ENCODE results near the gene PGBD1. TPM values are rescaled to one million over a fixed set of nuclear protein-coding genes. Genes with fewer than 3 reads are reported as not detected.

Gene PGBD1
- total and polyA plus RNA-seq, 2 donors (not counting 1 experiment from before 2014, with no cell fraction given), result 0.55 to 2.4 TPM

- H3K27ac ChIP-seq (ENCODE audit: low read length in 2 of 2), result peak overlapping the region in 1 of 2 donors; percentile 77
- H3K27me3 ChIP-seq (replicated peaks in 1 of 4; ENCODE audit: control extremely low read depth in 1 of 4, control insufficient read depth in 3 of 4, insufficient read depth in 4 of 4, low read length in 3 of 4), result no peaks in the 10 kb centered on the region
- Mint-ChIP-seq H3K9me3 (ENCODE audit: insufficient read depth) (no peaks in the 10 kb centered on the region), H3K27me3 (no peaks in the 10 kb centered on the region), H3K4me1 (peaks cover 10% of the 10 kb centered on the region), H3K27ac (no peak overlapping the region), H3K4me3 (no peak overlapping the region)
- CTCF ChIA-PET, result interaction anchor here (1.0 to 3.0 kb wide), 5 partner anchors 13 to 88 kb away, joined by 3 to 24 read pairs (median 9); partner anchors contain the start of genes PGBD1, ZKSCAN3 and ZKSCAN4
- POLR2A ChIA-PET, result interaction anchor here (0.7 to 2.1 kb wide), 5 partner anchors 15 to 163 kb away, joined by 3 to 12 read pairs (median 6); partner anchors contain the start of genes ZKSCAN4, ZKSCAN8, ZSCAN12 and ZSCAN31
- peak overlapping the region; percentile 89 for H3K9ac ChIP-seq (ENCODE audit: low read length)
- H3K4me2 ChIP-seq (replicated peaks; ENCODE audit: low read depth, low read length, poor library complexity, severe bottlenecking), result peak overlapping the region; percentile 84
- no peak for ATAC-seq (ENCODE audit: low read depth)
- H3K9me3 ChIP-seq (ENCODE audit: control extremely low read depth in 1 of 3, control insufficient read depth in 2 of 3, insufficient read depth in 1 of 3, low read length in 2 of 3), result no peaks in the 10 kb centered on the region
- no peak for DNase-seq
- peaks cover 24% of the 10 kb centered on the region for H3K79me2 ChIP-seq (ENCODE audit: control insufficient read depth, insufficient read depth, low read length)
- WGBS (ENCODE audit: insufficient coverage), result 13% methylated on average over 1 of the region's 1 CpG
- intact Hi-C loops (cut with micrococcal nuclease), result loop anchor here (1.0 to 5.0 kb wide), 10 partner anchors 15 to 880 kb away; partner anchors contain the start of genes ZKSCAN3, ZKSCAN4, ZNF165 and ZNF391
- H2AFZ ChIP-seq (ENCODE audit: insufficient read depth, low read depth, low read length, poor library complexity, severe bottlenecking), result peak overlapping the region; percentile 94
- H3K4me1 ChIP-seq (ENCODE audit: control insufficient read depth in 2 of 2, insufficient read depth in 2 of 2, low read length in 2 of 2), result peaks cover 10 to 18% of the 10 kb centered on the region in 2 donors
- TF ChIP-seq EZH2 (IDR thresholded peaks at IDR 0.05; ENCODE audit: borderline replicate concordance, insufficient read depth, low read depth, low read length, poor library complexity, severe bottlenecking) (no peak), CTCF (IDR thresholded peaks at IDR 0.05) (no peak)
- peaks cover 0 to 12% of the 10 kb centered on the region in 2 experiments for H3K36me3 ChIP-seq (replicated peaks in 1 of 2; ENCODE audit: control extremely low read depth in 1 of 2, control insufficient read depth in 1 of 2, extremely low read depth in 1 of 2, insufficient read depth in 2 of 2, low read length in 1 of 2)
- no peaks in the 10 kb centered on the region for H4K20me1 ChIP-seq (ENCODE audit: control insufficient read depth, insufficient read depth, low read length, poor library complexity, severe bottlenecking)
- peak overlapping the region; percentile 62 to 100 (median 72) for H3K4me3 ChIP-seq (ENCODE audit: control extremely low read depth in 1 of 5, extremely low read depth in 1 of 5, insufficient read depth in 1 of 5, low read depth in 2 of 5, low read length in 4 of 5)
Observed at GRCh38 chr6:28267695-28268059, 13.7 kb upstream of the PGBD1 start.

GRCh38 chr6:28269492-28269891, 11.9 kb upstream of the PGBD1 start:
- Histone ChIP-seq H3K9me3 (ENCODE audit: control extremely low read depth in 1 of 3, control insufficient read depth in 2 of 3, insufficient read depth in 1 of 3, low read length in 2 of 3) (no peaks in the 10 kb centered on the region), H3K79me2 (ENCODE audit: control insufficient read depth, insufficient read depth, low read length) (peaks cover 24% of the 10 kb centered on the region), H2AFZ (ENCODE audit: insufficient read depth, low read depth, low read length, poor library complexity, severe bottlenecking) (no peak overlapping the region), H3K4me1 (ENCODE audit: control insufficient read depth in 2 of 2, insufficient read depth in 2 of 2, low read length in 2 of 2) (peaks cover 10 to 18% of the 10 kb centered on the region in 2 donors), H3K27ac (ENCODE audit: low read length in 2 of 2) (no peak overlapping the region), H3K36me3 (replicated peaks in 1 of 2; ENCODE audit: control extremely low read depth in 1 of 2, control insufficient read depth in 1 of 2, extremely low read depth in 1 of 2, insufficient read depth in 2 of 2, low read length in 1 of 2) (peaks cover 4 to 28% of the 10 kb centered on the region in 2 experiments), H3K4me2 (replicated peaks; ENCODE audit: low read depth, low read length, poor library complexity, severe bottlenecking) (no peak overlapping the region), H3K27me3 (replicated peaks in 1 of 4; ENCODE audit: control extremely low read depth in 1 of 4, control insufficient read depth in 3 of 4, insufficient read depth in 4 of 4, low read length in 3 of 4) (no peaks in the 10 kb centered on the region), H3K9ac (ENCODE audit: low read length) (no peak overlapping the region), H3K4me3 (ENCODE audit: control extremely low read depth in 1 of 5, extremely low read depth in 1 of 5, insufficient read depth in 1 of 5, low read depth in 2 of 5, low read length in 4 of 5) (no peak overlapping the region), H4K20me1 (ENCODE audit: control insufficient read depth, insufficient read depth, low read length, poor library complexity, severe bottlenecking) (no peaks in the 10 kb centered on the region)
- Mint-ChIP-seq H3K9me3 (ENCODE audit: insufficient read depth) (no peaks in the 10 kb centered on the region), H3K27me3 (no peaks in the 10 kb centered on the region), H3K4me1 (peaks cover 10% of the 10 kb centered on the region), H3K4me3 (no peak overlapping the region), H3K27ac (no peak overlapping the region)
- ChIA-PET POLR2A (no interaction called here), CTCF (no interaction called here)
- intact Hi-C loops (cut with micrococcal nuclease), result loop anchor here (5.0 kb wide), 2 partner anchors 147 to 882 kb away; partner anchors contain the start of genes ZNF391 and ZSCAN16
- no peak for TF ChIP-seq CTCF (IDR thresholded peaks at IDR 0.05)
- no peak for TF ChIP-seq EZH2 (IDR thresholded peaks at IDR 0.05; ENCODE audit: borderline replicate concordance, insufficient read depth, low read depth, low read length, poor library complexity, severe bottlenecking)
- DNase-seq (no peak), ATAC-seq (ENCODE audit: low read depth) (no peak)

Measured in B cell (primary cell).